ENCODE data around the gene PLPPR2. TPM values are rescaled to one million over a fixed set of nuclear protein-coding genes. Genes with fewer than 3 reads are reported as not detected.
A peak's percentile ranks its signal among the peaks of the same experiment; 100 is the strongest.

The PLPPR2 gene
- total RNA-seq, 1 donor: 14.1 TPM

DNA sequence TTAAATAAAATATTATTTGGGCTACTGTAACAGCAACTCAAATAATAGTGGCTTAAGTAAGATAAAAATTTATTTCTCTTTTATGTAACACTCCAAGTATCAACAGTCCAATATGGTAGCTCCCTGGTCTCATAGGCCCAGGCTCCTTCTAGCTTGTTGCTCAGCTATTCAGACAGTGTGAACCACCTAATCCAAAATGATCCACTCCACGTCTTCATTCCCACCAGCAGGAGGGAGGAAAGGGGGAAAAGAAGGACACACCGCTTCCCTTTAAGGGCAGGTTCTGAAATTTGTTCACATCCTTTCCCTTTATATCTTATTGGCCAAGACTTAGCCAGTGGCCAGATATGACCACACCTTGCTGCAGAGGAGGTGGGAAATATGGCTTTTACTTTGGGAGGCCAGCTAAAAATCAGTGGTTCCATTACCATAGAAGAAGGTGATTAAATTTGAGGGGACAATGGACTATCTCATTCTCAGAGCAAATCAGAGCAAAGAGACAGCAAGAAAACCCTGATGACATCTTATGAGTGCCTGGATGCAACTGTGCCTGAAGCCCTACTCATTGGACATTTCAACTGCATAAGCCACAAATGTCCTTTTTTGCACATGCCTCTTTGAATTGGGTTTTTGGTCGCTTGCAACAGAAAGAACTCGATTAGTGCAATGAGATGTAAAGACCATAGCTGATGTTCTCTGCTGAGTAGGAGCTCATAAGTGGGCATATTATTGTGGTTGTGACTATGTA lies 35.9 kb downstream of the PLPPR2 start:
- no peaks in the 10 kb centered on the region for H3K27me3 ChIP-seq (ENCODE audit: insufficient read depth, low read length)
- H3K27ac ChIP-seq (ENCODE audit: low read depth, low read length): no peak overlapping the region
- peak; percentile 51 for DNase-seq (ENCODE audit: insufficient read length, low spot score, missing footprints)
- no peak overlapping the region for H2AFZ ChIP-seq (ENCODE audit: low read length)
- no peaks in the 10 kb centered on the region for H3K36me3 ChIP-seq (ENCODE audit: insufficient read depth, low read length)
- peaks cover 2% of the 10 kb centered on the region for H3K9me3 ChIP-seq (ENCODE audit: low read depth, low read length)
- H3K79me2 ChIP-seq (ENCODE audit: insufficient read depth, low read length): no peaks in the 10 kb centered on the region
- H3K4me3 ChIP-seq (ENCODE audit: insufficient read depth, low read length): no peak overlapping the region
- no peak overlapping the region for H3K4me2 ChIP-seq (ENCODE audit: insufficient read depth, low read length)
- TF ChIP-seq, protein P1, sequence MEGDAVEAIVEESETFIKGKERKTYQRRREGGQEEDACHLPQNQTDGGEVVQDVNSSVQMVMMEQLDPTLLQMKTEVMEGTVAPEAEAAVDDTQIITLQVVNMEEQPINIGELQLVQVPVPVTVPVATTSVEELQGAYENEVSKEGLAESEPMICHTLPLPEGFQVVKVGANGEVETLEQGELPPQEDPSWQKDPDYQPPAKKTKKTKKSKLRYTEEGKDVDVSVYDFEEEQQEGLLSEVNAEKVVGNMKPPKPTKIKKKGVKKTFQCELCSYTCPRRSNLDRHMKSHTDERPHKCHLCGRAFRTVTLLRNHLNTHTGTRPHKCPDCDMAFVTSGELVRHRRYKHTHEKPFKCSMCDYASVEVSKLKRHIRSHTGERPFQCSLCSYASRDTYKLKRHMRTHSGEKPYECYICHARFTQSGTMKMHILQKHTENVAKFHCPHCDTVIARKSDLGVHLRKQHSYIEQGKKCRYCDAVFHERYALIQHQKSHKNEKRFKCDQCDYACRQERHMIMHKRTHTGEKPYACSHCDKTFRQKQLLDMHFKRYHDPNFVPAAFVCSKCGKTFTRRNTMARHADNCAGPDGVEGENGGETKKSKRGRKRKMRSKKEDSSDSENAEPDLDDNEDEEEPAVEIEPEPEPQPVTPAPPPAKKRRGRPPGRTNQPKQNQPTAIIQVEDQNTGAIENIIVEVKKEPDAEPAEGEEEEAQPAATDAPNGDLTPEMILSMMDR (IDR thresholded peaks at IDR 0.05; ENCODE audit: extremely low read depth, low read depth, low read length): no peak
- no peaks in the 10 kb centered on the region for H3K4me1 ChIP-seq (ENCODE audit: insufficient read depth, low read length)
- H4K20me1 ChIP-seq (ENCODE audit: insufficient read depth, low read length): no peaks in the 10 kb centered on the region

DNA sequence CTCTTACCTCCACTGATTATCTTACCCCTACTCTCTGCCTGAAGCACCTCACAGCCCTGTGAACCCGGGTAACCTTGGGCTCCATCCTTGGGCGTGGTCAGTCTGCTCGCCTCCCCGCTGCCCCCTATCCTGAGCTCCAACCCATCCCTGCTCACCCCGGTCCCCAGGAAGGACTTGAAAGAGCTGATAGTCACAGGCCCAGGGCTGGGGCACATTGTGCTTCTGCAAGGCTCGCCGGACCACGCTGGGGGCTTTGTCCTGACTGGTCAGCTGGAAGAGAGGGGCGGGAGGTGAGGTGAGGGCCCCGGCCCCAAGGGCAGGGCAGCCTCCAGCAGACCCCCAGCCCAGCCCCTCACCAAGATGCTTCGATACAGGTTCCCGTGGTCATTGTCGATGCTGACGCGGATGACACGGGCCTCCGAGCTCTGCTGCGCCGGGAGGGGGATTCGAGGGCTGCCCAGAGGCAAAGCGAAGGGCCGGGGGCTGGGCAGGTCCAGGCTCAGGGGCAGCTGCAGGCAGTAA lies 41.9 kb downstream of the PLPPR2 start:
- no peaks in the 10 kb centered on the region for H3K9me3 ChIP-seq (ENCODE audit: low read depth, low read length)
- H3K79me2 ChIP-seq (ENCODE audit: insufficient read depth, low read length): no peaks in the 10 kb centered on the region

DNA sequence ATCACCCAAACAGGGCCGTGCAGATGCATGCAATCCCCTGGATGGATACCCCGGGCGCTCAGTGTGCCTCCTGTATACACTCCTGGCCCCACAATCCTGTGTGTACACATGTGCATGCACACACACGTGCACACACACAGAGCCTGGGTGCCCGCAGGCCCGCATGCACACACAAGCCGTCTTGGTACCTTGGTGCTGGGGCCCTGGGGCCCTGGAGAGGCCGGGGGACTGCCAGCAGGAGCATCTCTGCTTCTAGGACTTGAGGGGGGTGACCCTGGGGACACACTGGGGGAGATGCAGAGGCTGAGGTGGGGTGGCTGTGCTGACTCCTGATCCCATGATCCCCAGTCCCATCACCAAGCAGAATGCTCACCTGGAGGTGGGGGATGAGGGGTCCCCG lies 44.4 kb downstream of the PLPPR2 start:
- H3K4me2 ChIP-seq (ENCODE audit: insufficient read depth, low read length): no peak overlapping the region
- no peak for DNase-seq (ENCODE audit: insufficient read length, low spot score, missing footprints)
- no peaks in the 10 kb centered on the region for H3K79me2 ChIP-seq (ENCODE audit: insufficient read depth, low read length)
- no peaks in the 10 kb centered on the region for H3K27me3 ChIP-seq (ENCODE audit: insufficient read depth, low read length)
- H3K9me3 ChIP-seq (ENCODE audit: low read depth, low read length): no peaks in the 10 kb centered on the region
- TF ChIP-seq, protein P1 (IDR thresholded peaks at IDR 0.05; ENCODE audit: extremely low read depth, low read depth, low read length): no peak
- no peaks in the 10 kb centered on the region for H3K36me3 ChIP-seq (ENCODE audit: insufficient read depth, low read length)
- H3K4me3 ChIP-seq (ENCODE audit: insufficient read depth, low read length): no peak overlapping the region
- H4K20me1 ChIP-seq (ENCODE audit: insufficient read depth, low read length): no peaks in the 10 kb centered on the region
- H2AFZ ChIP-seq (ENCODE audit: low read length): no peak overlapping the region
- no peaks in the 10 kb centered on the region for H3K4me1 ChIP-seq (ENCODE audit: insufficient read depth, low read length)
- H3K27ac ChIP-seq (ENCODE audit: low read depth, low read length): no peak overlapping the region

More for the DNA sequence above, 41.9 kb downstream of the PLPPR2 start:
- H3K4me2 ChIP-seq (ENCODE audit: insufficient read depth, low read length): no peak overlapping the region
- H3K27me3 ChIP-seq (ENCODE audit: insufficient read depth, low read length): no peaks in the 10 kb centered on the region
- no peaks in the 10 kb centered on the region for H3K36me3 ChIP-seq (ENCODE audit: insufficient read depth, low read length)
- TF ChIP-seq, protein P1 (IDR thresholded peaks at IDR 0.05; ENCODE audit: extremely low read depth, low read depth, low read length): no peak
- H3K4me1 ChIP-seq (ENCODE audit: insufficient read depth, low read length): no peaks in the 10 kb centered on the region
- no peaks in the 10 kb centered on the region for H4K20me1 ChIP-seq (ENCODE audit: insufficient read depth, low read length)
- peak; percentile 4 for DNase-seq (ENCODE audit: insufficient read length, low spot score, missing footprints)
- H3K27ac ChIP-seq (ENCODE audit: low read depth, low read length): no peak overlapping the region
- no peak overlapping the region for H2AFZ ChIP-seq (ENCODE audit: low read length)
- no peak overlapping the region for H3K4me3 ChIP-seq (ENCODE audit: insufficient read depth, low read length)

DNA sequence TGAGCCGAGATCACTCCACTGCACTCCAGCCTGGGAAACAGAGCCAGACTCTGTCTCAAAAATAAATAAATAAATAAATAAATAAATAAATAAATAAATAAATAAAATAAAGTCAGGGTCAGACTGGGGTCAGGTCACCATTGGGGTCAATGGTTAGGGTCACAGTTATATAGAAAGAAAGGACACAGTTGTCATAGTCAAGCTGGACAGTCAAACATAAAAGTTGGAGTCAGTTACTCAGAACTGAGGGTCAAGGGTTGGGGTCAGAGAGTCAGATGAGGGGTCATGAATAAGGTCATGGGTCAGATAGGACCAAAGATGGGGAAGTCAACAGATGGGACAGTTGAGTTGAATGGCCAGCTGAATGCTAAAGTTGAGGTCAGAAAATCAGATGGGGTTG lies 45.6 kb downstream of the PLPPR2 start:
- DNase-seq (ENCODE audit: insufficient read length, low spot score, missing footprints): peak; percentile 81
- Histone ChIP-seq H3K27me3 (ENCODE audit: insufficient read depth, low read length) (no peaks in the 10 kb centered on the region), H3K4me1 (ENCODE audit: insufficient read depth, low read length) (no peaks in the 10 kb centered on the region), H3K36me3 (ENCODE audit: insufficient read depth, low read length) (no peaks in the 10 kb centered on the region), H3K27ac (ENCODE audit: low read depth, low read length) (no peak overlapping the region), H3K4me3 (ENCODE audit: insufficient read depth, low read length) (no peak overlapping the region), H3K79me2 (ENCODE audit: insufficient read depth, low read length) (no peaks in the 10 kb centered on the region), H2AFZ (ENCODE audit: low read length) (no peak overlapping the region), H3K4me2 (ENCODE audit: insufficient read depth, low read length) (no peak overlapping the region), H4K20me1 (ENCODE audit: insufficient read depth, low read length) (no peaks in the 10 kb centered on the region), H3K9me3 (ENCODE audit: low read depth, low read length) (no peaks in the 10 kb centered on the region)
- TF ChIP-seq, protein P1 (IDR thresholded peaks at IDR 0.05; ENCODE audit: extremely low read depth, low read depth, low read length): no peak
